GM12865 (cell line): ENCODE data around the gene NRTN.

ENCODE experiments used
- DNase-seq: peaks from one replicate; pipeline ENCODE4 v3.0.0; 2010; ENCODE audit warnings: low read depth
- H3K4me3 ChIP-seq: 2 replicates; pipeline ENCODE4 v1.5.1; 2011; ENCODE audit warnings: mild to moderate bottlenecking, low read depth, low read length, control low read depth
- CTCF ChIP-seq: IDR thresholded peaks from 2 replicates; pipeline ENCODE4 v1.5.1; 2011; ENCODE audit warnings: low read length, control low read depth, low read depth, inconsistent platforms; ENCODE audit not compliant: insufficient read depth; ENCODE audit errors: missing control alignments

Gene NRTN

GRCh38 chr19:5814852-5815246 lies 10.0 kb downstream of the NRTN start:
- no peak overlapping the region for H3K4me3 ChIP-seq
- DNase-seq = no peak
- no peak for TF ChIP-seq CTCF

- TF ChIP-seq CTCF = no peak
- no peak overlapping the region for H3K4me3 ChIP-seq
- no peak for DNase-seq
Measured at GRCh38 chr19:5817218-5817617, 12.4 kb downstream of the NRTN start.

- no peak overlapping the region for H3K4me3 ChIP-seq
- TF ChIP-seq CTCF = no peak
- no peak for DNase-seq
Measured at GRCh38 chr19:5818594-5818993, 13.7 kb downstream of the NRTN start.

- TF ChIP-seq CTCF = no peak
- H3K4me3 ChIP-seq = no peak overlapping the region
- no peak for DNase-seq
Measured at GRCh38 chr19:5820785-5821184, 15.9 kb downstream of the NRTN start.

- TF ChIP-seq CTCF = no peak
- DNase-seq = no peak
- no peak overlapping the region for H3K4me3 ChIP-seq
Measured at GRCh38 chr19:5821521-5822180, 16.8 kb downstream of the NRTN start.

GRCh38 chr19:5822181-5822844 lies 17.4 kb downstream of the NRTN start:
- no peak for TF ChIP-seq CTCF
- DNase-seq = no peak
- no peak overlapping the region for H3K4me3 ChIP-seq

GRCh38 chr19:5823579-5824281 lies 18.9 kb downstream of the NRTN start:
- no peak for DNase-seq

More at GRCh38 chr19:5823579-5824281, 18.9 kb downstream of the NRTN start:
- peak; percentile 1 for TF ChIP-seq CTCF
- H3K4me3 ChIP-seq = no peak overlapping the region
